CD4-positive, alpha-beta T cell treated with Interleukin-1 beta for 1 hour (primary cell): Measurements from ENCODE around the gene TSPAN10.

Source experiments
- DNase-seq, 2 donors: peaks; one replicate each; pipeline ENCODE4 v3.0.0-alpha.2; 2020 to 2022

TSPAN10 gene

DNA sequence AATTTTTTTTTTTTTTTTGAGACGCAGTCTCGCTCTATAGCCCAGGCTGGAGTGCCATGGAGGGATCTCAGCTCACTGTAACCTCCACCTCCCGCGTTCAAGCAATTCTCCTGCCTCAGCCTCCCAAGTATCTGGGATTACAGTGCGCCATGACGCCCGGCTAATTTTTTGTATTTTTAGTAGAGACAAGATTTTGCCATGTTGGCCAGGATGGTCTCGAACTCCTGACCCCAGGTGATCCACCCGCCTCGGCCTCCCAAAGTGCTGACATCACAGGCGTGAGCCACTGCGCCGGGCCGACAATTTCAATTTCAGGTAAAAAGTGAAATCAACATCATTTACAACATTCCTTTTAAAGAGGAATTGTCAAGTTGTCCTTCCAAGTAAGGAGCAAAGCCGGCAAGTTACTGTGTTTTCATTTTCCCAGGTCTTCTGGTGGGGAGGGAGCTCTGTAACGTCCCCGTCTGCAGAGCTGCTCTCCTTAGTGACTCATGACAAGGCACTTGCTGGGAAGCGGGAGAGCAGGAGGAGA, 957 bp upstream of the TSPAN10 start:
- no peak for DNase-seq

DNA sequence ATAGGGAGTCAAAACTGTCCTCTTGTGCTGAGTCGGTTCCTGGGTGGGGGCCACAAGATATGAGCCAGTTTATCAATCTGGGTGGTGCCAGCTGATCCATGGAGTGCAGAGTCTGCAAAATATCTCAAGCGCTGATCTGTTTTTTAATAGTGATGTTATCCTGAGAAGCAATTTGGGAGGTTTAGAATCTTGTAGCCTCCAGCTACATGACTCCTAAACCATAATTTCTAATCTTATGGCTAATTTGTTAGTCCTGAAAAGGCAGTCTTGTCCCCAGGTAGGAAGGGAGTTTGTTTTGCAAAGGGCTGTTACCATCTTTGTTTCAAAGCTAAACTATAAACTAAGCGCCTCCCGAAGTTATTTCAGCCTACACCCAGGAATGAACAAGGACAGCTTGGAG, 1.7 kb downstream of the TSPAN10 start:
- DNase-seq: no peak

DNA sequence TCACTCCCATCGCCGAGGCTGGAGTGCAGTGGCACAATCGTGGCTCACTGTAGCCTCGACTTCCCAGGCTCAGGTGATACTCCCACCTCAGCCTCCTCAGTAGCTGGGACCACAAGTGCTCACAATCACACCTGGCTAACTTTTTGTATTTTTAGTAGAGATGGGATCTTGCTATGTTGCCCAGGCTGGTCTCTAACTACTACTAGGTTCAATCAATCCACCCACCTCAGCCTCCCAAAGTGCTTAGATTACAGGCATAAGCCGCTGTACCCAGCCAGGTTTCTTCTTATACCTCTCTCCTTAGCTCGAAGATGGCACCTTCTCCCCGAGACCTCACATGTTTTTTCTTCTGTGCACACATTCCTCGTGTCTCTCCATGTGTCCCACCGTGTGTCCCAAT, 3.0 kb downstream of the TSPAN10 start:
- no peak for DNase-seq

DNA sequence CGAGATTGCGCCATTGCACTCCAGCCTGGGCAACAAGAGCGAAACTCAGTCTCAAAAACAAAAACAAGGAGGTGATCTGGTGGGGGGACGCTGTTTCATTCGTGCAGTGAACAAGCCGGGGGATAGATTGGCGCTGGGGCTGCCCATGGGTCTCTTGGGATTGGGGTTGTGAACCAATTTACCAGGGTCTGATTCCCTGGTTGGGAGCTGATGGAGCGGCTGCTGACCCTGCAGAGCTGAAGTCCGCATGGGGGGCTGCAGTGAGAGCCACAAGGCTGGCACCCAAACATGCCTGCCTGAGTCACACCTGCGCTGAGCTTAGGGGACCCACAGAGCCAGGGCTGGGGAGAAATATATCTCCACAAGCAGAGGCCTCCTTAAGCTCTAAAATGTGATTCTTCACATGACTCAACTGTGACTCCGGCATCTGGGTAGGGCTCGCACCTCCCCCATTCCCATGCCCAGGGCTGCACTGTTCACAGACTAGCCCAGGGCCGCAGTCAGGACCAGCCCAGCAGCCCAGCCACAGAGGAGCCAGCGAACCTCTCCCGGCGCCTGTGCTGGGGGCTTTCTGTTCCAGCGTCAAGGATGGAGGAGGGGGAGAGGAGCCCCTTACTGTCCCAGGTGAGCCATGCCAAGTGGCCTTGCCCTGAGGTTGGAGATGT, 5.0 kb downstream of the TSPAN10 start:
- no peak for DNase-seq

DNA sequence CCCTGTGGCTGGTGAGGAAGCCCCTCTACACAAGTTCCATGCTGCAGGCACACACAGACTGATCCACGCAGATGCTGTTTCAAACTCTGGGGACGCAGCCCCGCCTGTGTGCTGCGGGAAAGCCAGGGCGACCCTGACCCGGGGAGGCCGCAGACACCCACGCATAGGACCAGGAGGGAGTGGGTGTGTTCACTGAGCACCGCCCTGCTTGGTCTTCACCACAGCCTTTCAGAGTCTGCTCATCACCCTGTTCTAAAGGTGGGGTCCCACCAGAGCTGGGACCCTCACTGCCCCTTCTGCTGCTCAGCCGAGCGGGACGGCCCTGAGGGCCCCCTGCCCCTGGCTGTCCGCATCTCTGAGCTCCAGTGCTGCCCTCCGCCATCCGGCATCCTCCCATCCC, 7.5 kb downstream of the TSPAN10 start:
- no peak for DNase-seq

DNA sequence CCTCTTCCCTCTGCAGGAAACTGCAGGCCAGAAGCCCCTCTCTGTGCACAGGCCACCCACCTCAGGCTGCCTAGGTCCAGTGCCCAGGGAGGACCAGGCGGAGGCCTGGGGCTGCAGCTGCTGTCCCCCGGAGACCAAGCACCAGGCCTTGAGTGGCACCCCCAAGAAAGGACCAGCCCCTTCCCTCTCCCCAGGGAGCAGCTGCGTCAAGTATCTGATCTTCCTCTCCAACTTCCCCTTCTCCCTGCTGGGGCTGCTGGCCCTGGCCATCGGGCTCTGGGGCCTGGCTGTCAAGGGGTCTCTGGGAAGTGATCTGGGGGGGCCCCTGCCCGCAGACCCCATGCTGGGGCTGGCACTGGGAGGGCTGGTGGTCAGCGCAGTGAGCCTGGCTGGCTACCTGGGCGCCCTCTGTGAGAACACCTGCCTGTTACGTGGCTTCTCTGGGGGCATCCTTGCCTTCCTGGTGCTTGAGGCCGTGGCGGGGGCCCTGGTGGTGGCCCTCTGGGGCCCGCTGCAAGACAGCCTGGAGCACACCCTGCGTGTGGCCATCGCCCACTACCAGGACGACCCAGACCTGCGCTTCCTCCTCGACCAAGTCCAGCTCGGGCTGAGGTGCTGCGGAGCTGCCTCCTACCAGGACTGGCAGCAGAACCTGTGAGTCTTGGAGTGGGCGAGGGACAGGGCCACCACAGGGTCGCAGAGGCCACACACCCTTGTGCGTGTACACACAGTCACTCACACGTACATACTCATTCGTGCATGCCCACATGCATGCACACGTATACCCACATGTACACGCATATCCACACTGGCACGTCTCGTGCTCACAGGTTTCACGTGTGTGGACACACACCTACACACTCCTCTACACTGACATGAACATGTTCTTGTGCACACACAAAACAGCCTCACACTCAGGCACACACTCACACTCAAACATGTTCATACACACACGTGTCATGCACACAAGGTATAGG, 8.3 kb downstream of the TSPAN10 start:
- no peak for DNase-seq

DNA sequence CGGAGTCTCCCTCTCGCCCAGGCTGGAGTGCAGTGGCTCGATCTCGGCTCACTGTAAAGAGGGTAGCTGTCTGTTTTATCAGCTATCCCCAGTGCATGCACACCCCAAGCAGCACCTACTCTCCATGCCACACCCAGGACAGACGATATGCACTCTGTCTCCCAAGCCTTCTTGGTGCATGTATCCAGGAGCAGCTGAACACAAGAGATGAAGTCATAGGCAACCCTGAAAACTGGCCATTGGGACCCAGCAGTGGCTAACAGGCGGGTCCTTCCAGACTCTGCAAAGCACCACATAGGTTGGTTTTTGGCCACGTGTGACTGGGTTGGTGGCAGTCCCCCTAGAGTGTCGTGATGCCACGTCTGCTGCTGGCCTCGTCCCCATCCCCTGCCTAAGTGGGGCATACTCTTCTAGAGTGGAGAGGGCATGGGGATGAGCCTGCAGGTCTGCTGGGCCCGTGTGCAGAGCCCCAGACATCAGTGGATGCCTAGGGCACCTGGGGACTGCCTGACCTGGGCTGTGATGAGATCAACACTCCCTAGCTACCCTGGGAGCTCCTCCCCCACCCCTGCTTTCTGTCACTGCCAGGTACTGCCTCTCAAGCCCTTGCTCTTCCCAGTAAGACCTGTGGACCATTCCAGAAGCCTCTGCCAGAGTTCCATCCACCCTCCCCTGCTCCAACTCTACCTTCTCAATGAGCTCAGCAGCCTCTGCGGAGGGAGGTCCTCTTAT, 10.0 kb downstream of the TSPAN10 start:
- no peak for DNase-seq

DNA sequence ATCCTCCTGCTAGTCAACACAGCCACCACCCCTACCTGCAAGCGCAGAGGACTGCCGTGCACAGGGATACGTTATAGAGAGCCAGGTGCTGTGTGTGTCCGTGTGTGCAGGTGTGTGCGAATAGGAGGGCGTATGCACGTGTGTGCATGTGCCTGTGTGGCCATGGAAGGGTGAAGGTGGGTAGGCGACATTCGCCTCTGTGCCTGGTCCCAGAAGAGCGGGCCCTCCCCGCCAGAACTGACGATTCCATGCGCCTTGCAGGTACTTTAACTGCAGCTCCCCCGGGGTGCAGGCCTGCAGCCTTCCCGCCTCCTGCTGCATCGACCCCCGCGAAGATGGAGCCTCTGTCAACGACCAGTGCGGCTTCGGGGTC, 10.6 kb downstream of the TSPAN10 start:
- DNase-seq: no peak

DNA sequence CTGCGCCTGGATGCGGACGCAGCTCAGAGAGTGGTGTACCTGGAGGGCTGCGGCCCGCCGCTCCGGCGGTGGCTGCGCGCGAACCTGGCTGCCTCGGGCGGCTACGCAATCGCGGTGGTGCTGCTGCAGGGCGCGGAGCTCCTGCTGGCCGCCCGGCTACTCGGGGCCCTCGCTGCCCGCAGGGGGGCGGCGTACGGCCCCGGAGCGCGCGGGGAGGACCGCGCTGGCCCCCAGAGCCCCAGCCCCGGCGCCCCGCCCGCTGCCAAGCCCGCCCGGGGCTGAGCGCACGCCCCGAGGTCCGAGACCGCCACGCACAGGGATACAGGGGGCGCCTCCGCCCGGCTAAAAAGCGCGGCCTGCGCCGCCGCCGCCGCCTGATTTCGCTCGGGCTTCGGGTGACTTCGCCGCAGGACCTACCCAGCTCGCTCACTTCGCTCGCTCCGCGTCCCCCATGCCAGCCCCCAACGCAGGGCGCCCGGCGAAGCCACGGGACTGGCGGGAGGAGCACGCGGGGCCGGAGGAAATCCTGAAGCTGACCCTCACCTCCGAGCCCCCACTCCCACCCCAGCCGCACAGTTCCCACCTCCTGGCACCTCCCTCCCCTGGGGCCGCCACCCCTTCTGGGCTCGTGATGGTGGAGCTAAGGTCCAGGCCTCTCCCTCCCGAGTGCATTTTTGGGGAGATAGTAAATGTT, 11.2 kb downstream of the TSPAN10 start:
- DNase-seq: no peak

DNA sequence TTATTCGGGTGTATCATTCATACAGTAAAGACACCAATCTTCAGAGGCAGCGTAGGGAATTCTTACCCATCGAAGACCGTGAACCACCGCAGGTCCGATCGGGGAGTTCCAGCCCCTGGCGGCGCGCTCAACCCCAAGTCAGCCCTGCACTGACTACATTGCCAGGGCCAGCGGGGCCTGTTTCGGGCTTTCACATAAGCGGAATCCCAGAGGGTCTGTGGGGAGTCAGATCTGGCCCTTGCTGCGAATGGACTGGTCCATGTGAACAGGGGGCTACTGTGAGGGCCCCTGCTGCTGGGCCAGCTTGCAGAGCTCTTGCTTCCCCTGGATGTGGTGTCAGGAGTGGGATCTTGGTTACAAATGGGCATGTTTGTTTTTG, 11.7 kb downstream of the TSPAN10 start:
- no peak for DNase-seq

DNA sequence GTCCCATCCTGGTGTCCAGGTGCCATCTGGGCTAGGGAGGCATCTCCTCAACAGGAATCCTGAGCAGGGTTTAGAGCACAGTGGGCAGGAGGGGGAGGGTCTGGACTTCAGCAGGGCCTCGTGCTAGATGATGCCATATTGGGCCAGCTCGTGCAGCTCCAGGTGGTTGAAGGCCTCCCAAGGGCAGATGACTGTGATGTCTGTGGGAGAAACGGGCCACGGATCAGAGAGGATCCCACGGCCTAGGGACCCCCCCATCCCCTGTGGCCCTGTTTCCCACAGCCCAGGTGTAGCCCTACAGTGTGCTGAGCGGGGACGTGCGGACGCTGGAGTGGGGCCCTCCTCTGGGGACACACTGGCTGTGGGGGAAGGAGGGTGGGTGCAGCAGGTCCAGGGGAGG, 14.0 kb downstream of the TSPAN10 start:
- no peak for DNase-seq

DNA sequence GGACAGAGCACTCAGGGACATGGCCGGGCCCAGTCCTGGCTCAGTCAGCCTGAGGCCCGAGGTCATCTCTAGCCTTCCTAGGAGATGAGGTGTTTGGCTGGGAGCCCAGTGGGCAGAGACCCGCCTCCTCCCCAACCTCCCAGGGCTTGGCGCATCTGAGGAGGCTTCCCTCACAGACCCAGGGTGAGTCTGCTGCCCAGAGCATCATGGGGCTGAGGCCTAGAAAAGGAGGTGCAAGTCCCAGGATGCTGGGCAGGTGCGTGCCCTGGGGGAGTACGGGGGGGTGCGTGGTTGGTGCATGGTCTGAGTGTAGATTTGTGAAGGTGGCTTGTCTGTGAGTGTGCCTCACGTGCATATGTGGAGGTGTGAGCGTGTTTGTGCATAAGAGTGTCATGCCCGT, 14.7 kb downstream of the TSPAN10 start:
- DNase-seq: no peak

DNA sequence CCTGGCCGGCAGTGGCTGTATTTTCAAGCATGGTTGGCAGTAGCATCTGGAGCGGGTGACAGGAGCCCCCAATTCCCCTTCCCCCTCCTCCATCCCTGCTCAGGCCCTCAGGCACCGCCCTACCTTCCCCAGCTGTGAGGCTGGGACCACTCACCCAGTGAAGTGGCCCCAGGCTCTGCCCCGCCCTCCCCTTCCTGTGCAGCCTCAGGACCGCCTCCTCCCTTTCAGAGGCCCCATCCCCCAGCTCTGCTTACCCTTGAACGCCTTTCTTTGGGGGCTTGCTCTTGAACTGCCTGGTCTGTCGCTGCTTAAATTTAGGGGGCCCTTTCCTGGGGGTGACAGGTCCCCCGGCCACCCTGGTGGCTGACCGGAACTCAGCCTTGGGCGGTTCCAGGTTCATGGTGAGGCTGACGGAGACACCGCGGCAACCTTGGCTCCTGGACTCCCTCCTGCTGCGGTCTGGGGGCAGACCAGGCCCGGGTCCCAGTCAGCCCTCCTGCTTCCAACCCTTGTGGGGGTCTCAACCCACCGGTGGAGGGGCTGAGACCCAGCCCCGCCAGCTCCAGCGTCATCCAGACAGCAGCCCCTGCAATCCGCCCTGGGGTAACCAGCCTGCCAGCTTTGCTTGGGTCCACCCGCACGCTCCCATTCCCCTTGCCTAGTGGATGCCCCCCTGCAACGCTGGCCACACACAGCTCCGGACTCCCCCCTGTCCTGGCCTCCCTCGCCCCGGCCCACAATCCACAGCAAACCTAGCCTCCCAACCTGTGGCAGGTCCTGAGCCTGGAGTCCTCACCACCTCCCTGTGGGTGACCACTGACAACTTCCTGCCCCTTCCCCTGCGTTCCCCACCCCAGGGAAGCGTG, 16.1 kb downstream of the TSPAN10 start:
- peak in 1 of 2 donors; percentile 21 for DNase-seq

DNA sequence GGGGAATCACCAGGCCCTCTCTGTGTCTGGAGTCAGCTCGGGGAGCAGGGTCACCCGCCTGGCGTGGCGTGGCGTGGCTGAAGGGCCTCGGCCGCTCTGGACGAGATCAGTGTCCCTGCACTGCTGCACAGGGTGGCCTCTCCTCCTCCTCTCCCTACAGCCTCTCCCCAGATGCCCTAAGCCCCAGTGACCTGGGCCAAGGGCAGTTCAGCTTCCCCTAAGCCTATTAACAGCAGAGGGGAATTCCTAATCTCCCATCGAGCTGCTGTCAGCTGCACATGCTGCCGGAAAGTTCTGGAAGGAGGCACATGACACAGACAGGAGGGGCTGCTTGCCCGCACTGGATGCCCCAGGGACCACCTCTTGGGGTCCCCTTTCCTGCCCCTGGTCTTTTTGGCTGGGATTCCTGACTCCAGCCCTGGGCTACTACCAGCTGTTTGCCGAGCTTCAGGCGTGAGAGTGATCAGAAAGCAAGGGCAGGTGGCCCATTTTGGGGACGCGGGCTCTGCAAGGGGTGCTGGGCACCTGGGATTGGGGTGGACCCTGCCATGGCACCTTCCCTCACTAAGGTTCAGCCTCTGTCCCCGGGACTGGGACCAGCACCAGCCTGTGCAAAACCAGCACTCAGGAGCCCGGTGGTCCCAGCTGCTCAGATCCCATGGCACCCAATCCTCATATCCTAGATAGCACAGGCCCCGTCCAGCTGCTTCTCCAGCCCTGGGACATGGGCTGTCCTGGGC, 18.6 kb downstream of the TSPAN10 start:
- DNase-seq: no peak

DNA sequence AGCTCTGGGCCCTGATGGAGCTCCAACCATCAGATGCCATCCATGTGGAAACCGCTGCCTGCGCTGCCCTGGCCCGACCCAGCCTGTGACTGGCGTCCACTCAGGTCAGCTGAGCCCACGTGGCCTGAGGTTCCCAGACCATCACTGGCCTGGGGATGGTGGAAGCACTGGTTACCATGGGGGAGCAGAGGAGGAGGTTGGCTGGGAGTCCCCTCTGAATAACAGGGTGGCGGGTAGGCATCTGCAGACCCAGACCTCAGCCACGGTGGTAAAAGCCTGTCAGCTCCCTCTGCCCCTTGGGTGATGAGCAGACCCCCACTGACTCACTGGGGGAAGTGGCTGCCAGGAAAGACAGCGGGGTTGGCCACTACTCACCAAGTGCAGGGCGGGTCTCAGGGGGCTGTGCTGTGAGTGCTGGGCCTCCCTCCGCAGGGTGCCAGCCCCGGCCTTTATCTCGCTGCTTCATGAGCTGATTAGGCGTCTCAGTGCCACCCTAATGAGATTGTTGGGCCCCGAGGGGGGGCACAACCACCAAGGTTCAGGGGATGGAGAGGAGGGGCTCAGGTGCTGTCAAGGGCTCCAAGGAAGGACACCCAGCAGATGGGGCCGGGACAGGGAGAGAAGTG, 19.2 kb downstream of the TSPAN10 start, which contains the start of gene PDE6G:
Gene PDE6G, minus strand, starts transcription at position 425 of the 626 bp plus-strand sequence. CDS start 3,237 bp downstream, outside the sequence.
- no peak for DNase-seq

DNA sequence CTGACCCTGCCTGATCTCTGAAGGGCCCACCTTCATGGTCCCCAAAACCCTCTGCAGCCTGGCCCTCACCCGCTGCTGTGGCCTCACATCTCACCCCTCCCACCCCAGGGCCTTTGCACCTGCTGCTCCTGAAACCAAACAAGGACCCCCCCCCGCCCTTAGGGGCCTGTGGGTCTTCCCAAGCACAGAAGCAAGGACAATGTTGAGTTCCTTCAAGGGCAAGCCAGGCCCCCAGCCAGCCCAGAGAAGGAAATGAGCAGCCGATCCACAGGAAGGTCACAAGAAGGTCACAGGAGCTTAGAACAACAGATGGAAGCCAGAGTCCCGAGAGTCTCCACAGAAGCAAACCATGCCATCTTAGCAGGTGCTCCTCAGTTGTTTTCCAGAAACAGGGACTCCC, 19.8 kb downstream of the TSPAN10 start:
- DNase-seq: no peak

DNA sequence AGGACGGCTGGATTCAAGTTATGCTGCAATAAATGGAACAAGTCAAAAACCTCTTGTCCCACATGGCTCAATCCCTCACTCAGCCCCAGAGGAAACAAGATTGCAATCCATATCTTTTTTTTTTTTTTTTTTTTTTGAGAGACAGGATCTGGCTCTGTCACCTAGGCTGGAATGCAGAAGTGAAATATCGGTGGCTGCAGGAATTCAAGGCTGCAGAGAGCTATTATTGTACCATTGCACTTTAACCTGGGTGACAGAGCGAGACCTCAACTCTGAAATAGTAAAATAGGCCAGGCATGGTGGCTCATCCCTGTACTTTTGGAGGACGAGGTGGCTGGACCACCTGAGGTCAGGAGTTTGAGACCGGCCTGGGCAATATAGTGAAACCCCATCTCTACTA, 22.0 kb downstream of the TSPAN10 start:
- no peak for DNase-seq

DNA sequence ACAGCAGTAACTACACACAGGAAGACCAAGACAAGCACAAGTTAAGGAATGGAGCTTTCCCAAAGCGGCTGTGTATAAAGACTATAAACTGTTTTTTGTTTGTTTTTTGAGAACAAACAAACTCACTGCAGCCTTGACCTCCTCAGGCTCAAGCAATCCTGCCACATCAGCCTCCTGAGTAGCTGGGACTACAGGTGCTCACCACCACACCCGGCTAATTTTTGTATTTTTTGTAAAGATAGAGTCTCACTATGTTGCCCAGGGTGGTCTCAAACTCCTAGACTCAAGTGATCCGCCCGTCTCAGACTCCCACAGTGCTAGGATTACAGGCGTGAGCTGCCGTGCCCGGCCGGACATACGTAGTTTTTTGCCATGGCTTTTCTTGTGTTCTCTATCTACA, 23.4 kb downstream of the TSPAN10 start:
- no peak for DNase-seq

DNA sequence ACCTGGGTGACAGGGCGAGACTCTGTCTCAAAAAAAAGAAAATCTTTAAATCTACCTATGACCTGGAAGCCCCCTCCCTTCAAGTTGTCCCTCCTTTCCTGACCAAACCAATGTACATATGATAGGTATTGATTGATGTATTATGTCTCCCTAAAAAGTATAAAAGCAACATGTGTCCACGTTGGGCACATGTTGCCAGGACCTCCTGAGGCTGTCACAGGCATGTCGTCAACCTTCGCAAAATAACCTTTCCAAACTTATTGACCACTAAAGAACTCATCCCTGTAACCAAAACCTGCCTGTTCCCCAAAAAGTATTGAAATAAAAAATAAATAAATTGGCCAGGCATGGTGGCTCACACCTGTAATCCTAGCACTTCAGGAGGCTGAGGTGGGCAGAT, 25.0 kb downstream of the TSPAN10 start:
- no peak for DNase-seq

DNA sequence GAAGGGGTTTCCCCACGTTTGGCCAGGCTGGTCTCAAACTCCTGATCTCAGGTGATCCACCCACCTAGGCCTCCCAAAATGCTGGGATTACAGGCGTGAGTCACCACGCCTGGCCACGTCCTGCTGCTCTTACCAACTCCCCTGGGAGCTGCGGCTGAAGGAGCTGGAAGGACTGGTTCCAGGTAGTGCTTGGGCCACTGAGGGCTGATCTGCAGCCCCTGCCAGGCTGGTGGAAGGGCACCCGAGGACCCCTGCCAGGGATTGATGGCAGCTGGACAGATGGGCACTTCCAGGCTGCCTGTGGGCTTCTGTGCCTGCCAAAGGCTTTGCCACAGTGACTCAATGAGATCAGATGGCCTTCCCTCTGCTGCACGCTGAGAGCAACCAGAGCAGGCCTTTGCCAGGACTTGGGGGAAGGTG, 27.1 kb downstream of the TSPAN10 start:
- no peak for DNase-seq
